GM21381 (cell line): ENCODE measurements around the gene NFE2L2.
"Not testable (repeated sequence)": the region's sequence is repeated elsewhere in the genome, so short reads cannot be mapped to it uniquely, and the experiment has no call there.

Experiments used
- ATAC-seq: cut with Tn5 transposase; IDR thresholded peaks from one replicate; pipeline ENCODE4 v1.9.1; 2021; ENCODE audit warnings: mild to moderate bottlenecking, moderate library complexity; ENCODE audit not compliant: unreplicated experiment

The NFE2L2 gene

GRCh38 chr2:177281400-177282180 is 17.1 kb upstream of the NFE2L2 start:
- ATAC-seq, result peak; percentile 57

GRCh38 chr2:177279847-177280246 is 15.3 kb upstream of the NFE2L2 start:
- ATAC-seq, result no peak

GRCh38 chr2:177275743-177276055 is 11.2 kb upstream of the NFE2L2 start:
- no peak for ATAC-seq

GRCh38 chr2:177275040-177275742 is 10.7 kb upstream of the NFE2L2 start:
- no peak for ATAC-seq

GRCh38 chr2:177273408-177273807 is 8.9 kb upstream of the NFE2L2 start:
- no peak for ATAC-seq

- no peak for ATAC-seq
These were observed 8.2 kb upstream of the NFE2L2 start for GRCh38 chr2:177272765-177273164.

GRCh38 chr2:177271981-177272666 is 7.6 kb upstream of the NFE2L2 start:
- no peak for ATAC-seq

- no peak for ATAC-seq
These were observed 6.0 kb upstream of the NFE2L2 start for GRCh38 chr2:177270531-177270930.

GRCh38 chr2:177268901-177269300 is 4.4 kb upstream of the NFE2L2 start:
- no peak for ATAC-seq

GRCh38 chr2:177268187-177268871 is 3.8 kb upstream of the NFE2L2 start:
- no peak for ATAC-seq

GRCh38 chr2:177266955-177267354 is 2.4 kb upstream of the NFE2L2 start:
- ATAC-seq, result not testable (repeated sequence)

GRCh38 chr2:177265824-177266817 is 1.6 kb upstream of the NFE2L2 start:
- ATAC-seq, result no peak

GRCh38 chr2:177264209-177264692 is 276 bp downstream of the NFE2L2 start:
- ATAC-seq, result no peak

- ATAC-seq, result peak; percentile 56
These were observed 897 bp downstream of the NFE2L2 start for GRCh38 chr2:177263451-177264208.

- no peak for ATAC-seq
These were observed 1.5 kb downstream of the NFE2L2 start for GRCh38 chr2:177262958-177263450.

GRCh38 chr2:177262092-177262491 is 2.4 kb downstream of the NFE2L2 start:
- ATAC-seq, result no peak

- ATAC-seq, result no peak
These were observed 3.1 kb downstream of the NFE2L2 start for GRCh38 chr2:177261116-177262060.

- ATAC-seq, result no peak
These were observed 4.1 kb downstream of the NFE2L2 start for GRCh38 chr2:177260379-177260778.
